DMS114 treated with DMSO at 0.1 percent for 48 hours (cell line): ENCODE data around the gene KLF8.
A peak's percentile ranks its signal among the peaks of the same experiment; 100 is the strongest.
"Not testable (repeated sequence)": the region's sequence is repeated elsewhere in the genome, so short reads cannot be mapped to it uniquely, and the experiment has no call there.

Experiments used
- DNase-seq: peaks from one replicate; lab custom pipeline; 2025; ENCODE audit not compliant: unreplicated experiment; lab: John Stamatoyannopoulos, UW

The KLF8 gene

DNA sequence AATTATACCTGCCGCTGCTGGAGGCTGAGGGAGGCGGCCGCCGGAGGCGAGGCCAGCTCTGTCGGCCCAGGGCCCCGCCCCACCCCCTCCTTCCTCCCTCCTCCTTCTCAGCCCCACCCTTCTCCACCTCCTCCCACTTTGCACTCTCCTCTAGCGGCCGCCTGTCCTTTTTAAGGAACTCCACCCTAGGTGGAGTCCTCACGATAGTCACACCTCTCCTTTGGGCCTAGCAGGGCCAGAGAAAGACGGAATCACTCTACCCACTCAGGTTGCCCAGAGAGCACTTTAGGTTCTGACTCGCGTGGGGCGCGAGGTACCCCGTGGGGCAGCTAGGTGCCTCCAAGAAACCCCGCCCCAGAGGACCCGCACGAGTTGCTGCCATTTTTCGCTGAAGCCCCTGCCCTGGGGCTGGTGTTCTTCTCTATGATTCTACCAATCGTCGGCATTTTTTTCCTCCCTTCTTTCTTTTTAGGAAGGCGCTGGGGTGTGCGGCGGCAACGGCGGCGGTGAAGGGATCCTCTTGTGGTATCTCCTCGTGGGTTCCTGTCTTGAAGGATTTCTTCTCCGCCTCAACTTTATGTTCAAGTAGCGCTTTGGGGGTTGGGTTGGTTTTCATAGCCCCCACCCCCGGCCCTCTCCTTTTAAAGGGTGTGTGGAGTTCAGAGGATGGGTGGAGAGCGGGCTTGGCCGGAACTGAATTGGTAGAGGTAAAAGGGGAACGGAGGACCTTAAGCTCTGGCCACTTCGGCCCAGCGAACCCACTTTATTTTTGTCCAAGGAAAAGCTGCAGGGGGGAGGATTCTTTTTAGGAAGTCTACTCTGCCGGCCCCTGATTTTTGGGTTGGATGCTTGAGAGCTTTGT is at the start of gene KLF8:
TSS of gene KLF8 (plus strand) at position 136 of the 862 bp plus-strand sequence. CDS start 979 bp downstream, outside the sequence.
- peak; percentile 24 for DNase-seq

DNA sequence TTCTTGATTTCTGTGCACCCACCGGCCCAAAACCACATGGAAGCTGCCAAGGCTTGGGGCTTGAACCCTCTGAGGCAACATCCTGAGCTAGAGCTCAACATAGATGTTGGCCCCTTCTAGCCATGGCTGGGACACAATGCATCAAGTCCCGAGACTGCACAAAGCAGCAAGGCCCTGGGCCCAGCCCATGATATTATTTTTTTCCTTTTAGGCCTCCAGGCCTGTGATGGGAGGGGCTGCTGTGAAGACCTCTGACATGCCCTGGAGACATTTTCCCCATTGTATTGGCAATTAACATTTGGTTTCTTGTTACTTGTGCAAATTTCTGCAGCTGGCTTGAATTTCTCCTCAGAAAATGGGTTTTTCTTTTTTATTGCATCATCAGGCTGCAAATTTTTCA is 25.2 kb upstream of the KLF8 start:
- not testable (repeated sequence) for DNase-seq

GRCh38 chrX:56211701-56212100 is 20.5 kb upstream of the KLF8 start:
- no peak for DNase-seq

DNA sequence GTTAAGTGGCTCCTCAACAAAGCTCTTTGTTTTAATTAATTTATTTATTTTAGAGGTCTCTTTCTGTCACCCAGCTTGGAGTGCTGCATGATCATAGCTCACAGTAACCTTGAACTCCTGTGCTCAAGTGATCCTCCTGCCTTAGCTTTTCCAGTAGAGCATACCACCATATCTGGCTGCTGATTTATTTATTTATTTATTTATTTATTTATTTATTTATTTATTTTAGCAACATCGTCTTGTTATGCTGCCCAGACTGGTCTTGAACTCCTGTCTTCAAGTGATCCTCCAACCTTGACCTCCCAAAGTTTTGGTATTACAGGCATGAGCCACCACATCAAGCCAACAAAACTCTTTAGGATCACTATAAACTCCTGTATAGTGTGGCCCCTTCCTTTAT is 15.8 kb upstream of the KLF8 start:
- no peak for DNase-seq

- DNase-seq = no peak
Observed at GRCh38 chrX:56219700-56220099, 12.5 kb upstream of the KLF8 start.

- no peak for DNase-seq
Observed at GRCh38 chrX:56221101-56221500, 11.1 kb upstream of the KLF8 start.

GRCh38 chrX:56222473-56223000 is 9.6 kb upstream of the KLF8 start:
- DNase-seq = no peak

- DNase-seq = no peak
Observed at GRCh38 chrX:56226980-56227379, 5.2 kb upstream of the KLF8 start.

- no peak for DNase-seq
Observed at GRCh38 chrX:56228914-56229313, 3.2 kb upstream of the KLF8 start.

- no peak for DNase-seq
Observed at GRCh38 chrX:56231537-56232090, 542 bp upstream of the KLF8 start.

GRCh38 chrX:56233100-56233499 is 944 bp downstream of the KLF8 start:
- DNase-seq = no peak

DNA sequence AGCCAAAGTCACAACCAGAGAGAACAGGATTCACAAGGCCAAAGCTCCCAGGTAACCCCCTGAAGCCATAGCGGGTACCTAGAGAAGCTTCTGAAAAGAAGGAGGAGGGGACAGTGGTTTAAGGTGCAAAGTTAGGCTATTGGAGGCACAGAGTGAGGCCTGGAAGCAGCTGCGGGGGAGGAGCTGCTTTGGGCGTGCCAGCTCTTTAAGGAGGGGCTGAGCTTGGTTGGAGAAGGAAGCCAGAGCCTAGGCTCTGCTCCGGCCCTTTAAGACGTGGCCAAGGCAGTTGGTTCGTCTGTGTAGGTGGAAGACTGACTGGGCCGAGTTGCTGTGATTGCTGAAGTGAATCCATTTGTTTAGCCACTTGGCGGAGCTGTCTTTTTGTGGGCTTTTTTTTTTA is 1.5 kb downstream of the KLF8 start:
- peak; percentile 17 for DNase-seq

GRCh38 chrX:56248492-56248891 is 16.3 kb downstream of the KLF8 start:
- DNase-seq = peak; percentile 22

GRCh38 chrX:56253832-56254703 is 21.9 kb downstream of the KLF8 start:
- DNase-seq = no peak

- no peak for DNase-seq
Observed at GRCh38 chrX:56268888-56269287, 36.7 kb downstream of the KLF8 start.

DNA sequence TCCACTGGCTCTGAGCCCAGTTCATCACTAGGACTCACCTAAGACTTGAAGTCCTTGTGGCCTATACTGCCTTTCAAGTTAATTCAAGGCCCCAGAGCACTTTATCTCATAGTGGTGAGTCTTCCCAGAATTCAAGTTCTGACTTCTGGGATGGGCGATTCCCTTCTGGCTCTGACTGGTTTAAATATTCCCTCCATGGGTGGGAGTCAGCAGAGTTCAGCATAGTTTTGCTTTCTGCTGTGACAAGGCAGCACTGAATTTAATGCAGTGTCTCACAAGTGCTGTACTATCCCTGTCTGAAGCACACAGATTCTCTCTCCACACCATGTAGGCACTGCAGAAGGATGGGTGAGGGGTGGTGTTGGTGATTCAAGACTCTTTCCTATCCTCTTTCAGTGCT is 46.5 kb downstream of the KLF8 start:
- DNase-seq = no peak

- no peak for DNase-seq
Observed at GRCh38 chrX:56279863-56280262, 47.7 kb downstream of the KLF8 start.

DNA sequence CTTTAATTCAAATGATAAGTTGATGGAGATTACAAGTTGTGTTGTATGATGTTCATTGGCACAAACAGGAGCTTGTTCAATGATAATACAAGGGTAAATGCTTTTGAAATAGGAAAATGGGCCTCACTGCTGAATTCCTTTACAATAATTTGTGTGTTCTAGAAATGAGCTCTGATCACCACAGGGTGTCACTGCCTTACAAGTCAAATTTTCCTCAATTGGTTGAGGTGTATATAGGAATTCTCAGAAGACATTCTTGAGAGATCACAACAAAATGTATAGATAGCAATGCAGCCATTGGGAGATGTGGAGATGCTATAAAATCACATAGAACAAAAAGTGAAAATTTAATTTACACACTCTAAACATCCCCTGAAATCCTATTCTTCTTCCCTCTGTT is 49.6 kb downstream of the KLF8 start:
- peak; percentile 31 for DNase-seq

DNA sequence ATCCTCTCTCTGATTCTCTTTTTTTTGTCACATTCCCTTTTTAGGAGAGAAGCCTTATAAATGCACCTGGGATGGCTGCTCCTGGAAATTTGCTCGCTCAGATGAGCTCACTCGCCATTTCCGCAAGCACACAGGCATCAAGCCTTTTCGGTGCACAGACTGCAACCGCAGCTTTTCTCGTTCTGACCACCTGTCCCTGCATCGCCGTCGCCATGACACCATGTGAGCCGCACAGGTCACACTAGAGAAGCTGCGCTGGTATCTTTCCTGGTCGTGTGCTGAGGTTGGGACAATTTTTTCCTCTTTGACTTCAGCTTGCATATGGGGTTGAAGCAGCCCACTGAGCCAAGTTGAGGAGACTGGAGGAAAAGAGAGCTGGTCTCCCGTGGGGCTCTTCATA is 52.1 kb downstream of the KLF8 start:
- DNase-seq = no peak

GRCh38 chrX:56288608-56289007 is 56.5 kb downstream of the KLF8 start:
- no peak for DNase-seq

DNA sequence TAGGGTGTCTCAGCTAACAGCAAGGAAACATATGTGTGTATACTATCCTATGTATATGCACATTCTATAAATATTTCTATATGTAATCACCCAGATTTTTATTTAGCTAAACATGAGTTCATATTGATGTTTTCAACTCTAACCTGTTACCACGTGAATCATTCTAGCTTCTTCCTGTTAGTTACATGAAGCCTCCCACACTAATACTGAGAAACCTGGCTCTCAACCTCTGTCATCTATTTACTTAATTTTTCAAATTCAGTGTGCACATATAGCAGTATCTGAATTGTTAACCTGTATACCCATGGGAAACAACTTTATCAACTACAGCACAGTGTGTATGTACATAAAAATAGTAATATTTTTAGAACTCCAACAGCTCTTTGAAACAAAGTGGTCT is 57.3 kb downstream of the KLF8 start:
- no peak for DNase-seq
